HG03025 (cell line): ENCODE results near the gene TMSB10.

Experiments used
- ATAC-seq: cut with Tn5 transposase; IDR thresholded peaks from one replicate; pipeline ENCODE4 v1.9.1; 2021; ENCODE audit warnings: mild to moderate bottlenecking, moderate library complexity; ENCODE audit not compliant: unreplicated experiment, low FRiP score

The TMSB10 gene

DNA sequence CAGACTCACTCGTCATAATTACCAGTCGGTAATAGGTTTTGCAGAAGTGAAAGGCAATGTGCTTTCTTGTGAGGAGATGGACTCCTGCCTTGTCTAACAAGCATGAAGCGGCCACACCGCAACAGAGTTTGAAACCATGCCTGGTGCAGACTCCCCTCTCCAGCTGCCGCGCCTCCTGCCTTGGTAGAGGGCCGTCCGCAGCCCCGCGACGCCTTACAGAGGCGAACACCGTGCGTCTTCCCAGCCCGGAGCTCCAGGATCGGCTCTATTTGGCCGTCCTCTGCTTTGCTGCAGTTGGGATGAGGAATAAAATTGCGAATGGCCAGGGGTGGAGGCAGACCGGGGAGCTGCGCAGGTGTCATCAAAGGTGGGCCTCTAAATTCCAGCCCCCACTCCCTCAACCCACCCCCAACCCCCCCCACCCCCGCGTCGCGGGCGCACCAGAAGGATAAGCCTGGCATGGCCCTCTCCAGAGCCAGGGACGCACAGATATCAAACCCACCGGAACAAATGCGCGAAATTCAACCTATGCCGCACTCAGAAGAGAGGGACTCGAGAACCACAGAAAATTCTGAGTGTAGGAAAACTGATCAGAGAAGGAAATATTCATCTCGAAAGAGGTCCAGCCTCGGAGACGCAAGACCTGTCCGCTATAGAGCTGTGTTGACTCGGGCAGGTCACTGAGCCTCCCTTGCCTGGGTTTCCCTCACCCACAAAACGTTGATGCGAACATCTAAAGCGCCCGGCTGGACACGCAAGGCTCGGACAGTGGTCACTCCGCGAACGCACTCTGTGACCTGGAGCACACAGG is 25.7 kb upstream of the TMSB10 start:
- ATAC-seq, result peak; percentile 48

DNA sequence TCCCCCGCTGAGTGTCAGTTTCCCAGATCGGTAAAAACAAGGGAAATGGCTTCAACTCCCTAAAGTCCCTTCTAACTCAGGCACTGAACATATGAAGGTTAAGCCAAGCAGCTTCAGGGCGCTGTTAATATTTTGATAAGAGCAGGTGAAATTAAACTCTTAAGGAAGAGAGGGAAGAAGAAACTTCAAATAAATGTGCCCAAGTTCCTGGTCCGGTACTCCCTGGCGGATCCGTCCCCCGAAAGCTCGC is 25.1 kb upstream of the TMSB10 start:
- ATAC-seq, result no peak

DNA sequence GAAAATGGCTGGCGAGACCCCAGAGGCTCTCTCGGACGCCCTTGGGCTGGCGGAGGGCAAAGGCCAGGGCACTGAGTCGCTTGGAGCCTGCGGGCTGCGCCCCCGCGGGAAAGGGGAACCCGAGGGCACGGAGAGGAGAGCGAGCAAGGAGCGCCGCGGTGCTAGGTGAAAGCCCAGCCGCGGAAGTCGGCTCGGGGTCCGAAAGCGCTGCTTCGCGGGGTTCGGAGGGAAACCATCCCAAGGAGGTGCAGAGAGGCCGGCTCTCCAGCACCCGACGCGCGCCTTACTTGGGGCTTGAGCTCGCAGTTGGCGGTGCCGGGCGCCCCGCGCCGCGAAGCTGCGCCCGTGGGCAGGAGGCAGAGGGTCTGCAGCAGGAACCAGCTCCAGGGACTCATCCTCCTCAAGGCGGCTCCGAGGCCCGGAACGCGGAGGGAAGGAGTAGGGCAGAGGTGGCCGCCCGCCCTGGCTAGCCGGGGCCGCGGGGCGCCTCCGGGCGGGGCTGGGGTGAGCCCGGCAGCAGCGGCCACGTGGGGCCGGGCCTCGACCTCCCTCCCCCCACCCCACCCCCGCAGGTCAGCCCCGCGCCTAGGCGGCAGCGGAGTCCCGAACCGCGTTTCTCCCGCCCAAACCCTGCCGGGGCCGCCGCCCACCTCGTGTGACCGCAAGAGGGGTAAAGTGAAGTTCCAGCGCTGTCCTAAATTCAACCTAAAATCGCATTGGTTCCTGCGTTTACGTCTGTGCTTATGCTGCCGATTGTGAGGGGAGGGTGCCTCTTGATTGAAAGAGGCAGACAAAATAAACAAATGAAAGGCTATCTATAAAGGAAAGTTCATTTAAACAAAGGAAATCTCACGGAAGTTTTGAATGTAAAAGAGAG is 24.6 kb upstream of the TMSB10 start, which contains the start of gene TRABD2A:
Gene TRABD2A, minus strand, starts transcription at position 440 of the 877 bp plus-strand sequence. Its CDS starts 45 bp downstream, at position 395.
- no peak for ATAC-seq

DNA sequence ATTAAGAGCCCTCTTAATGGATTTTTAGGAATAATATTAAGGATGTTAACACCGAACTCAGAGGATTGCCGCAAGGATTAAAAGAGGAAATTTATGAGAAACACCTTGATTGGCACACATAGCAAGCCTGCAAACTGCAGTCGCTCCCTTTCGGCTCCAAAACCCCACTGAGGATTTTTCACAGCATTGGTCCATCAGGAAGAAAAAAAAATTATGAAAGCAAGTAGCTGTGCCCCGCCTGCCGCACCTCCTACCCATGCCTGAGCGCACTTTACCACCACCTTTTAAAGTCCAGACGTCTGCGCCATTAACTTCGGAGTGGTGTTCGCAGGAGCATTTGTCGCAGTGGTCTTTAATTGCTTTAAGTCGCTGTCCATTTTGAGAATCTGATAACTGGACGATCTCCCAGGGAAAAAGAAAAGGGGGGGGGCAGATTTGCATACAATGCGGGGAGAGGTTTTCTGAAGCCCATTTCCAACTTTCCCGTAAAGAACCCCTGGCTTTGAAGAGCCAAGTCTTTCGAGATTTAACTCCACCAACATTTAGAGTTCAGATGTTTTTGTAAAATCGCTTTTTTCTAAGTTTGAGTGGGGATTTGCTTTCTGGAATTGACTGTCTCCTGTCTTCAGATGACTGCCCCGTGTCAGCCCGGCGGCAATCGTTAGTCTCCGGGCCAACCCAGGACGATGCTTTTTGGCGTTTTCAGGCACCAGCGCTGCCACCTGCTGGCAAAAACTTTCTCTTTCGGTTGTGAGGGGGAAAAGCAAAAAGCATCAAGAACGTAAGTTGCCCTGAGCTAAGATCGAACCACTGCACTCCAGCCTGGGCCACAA is 23.7 kb upstream of the TMSB10 start:
- ATAC-seq, result no peak

DNA sequence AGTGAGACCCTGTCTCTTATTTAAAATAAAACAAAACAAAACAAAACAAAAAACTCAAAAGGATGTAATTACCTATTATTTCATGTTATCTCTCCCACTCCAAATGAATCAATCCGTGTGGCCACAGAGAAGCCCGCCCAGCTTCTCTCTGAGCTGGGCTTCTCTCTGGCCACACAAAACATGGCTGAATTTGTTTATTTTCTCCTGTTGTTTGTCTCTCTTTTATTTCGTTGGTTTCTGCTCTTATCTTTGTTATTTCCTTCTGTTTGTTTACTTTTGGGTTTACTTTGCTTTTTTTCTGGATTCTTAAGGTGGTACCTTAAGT is 23.1 kb upstream of the TMSB10 start:
- no peak for ATAC-seq

DNA sequence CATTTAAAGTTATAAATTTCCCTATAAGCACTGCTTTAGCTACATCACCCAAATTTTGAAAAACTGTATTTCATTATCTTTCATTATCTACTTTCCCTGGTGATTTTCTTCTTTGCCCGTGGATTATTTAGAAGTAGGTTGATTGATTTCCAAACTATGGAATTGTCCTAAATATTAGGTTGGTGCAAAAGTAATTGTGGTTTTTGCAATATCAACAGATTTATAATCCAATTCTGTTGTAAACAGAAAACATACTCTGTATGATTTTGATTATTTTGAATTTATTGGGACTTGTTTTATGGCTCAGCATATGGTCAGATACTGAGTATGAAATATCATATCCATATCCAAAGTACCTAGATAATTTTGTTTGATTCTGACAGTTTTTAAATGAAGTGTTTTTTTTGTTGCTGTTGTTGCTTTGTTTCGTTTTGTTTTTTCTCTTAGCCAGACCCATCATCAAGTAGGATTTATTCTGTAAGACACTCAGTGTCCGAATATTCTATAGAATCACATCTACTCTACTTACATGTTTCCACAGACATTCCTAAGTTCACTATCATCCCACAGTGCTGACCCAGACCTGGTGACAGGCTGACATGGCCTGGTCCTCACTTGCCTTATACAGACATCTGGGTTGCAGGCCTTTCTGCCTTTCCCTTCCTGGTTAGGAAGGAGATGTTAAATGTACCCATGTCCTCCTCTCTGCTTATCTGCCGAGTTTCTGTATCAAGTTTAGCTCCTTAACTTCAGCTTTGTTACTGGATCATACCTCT is 22.5 kb upstream of the TMSB10 start:
- no peak for ATAC-seq

DNA sequence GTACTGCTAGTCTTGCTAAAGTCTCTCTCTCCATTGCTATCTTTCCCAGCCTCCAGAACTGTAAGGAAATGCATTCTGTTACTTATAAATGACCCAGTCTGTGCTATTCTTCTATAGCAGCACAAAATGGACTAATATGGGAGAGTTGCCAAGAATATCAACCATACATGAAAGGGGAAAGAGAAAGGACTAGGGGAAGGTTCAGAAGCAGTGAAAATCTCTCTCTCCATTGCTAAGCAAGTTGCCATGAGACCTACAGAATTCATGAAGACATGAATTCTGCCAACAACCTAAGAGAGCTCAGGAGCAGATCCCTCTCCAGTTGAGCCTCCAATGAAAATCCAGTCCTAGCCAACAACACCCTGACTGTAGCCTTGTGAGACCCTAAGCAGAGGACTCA is 21.0 kb upstream of the TMSB10 start:
- ATAC-seq, result no peak

DNA sequence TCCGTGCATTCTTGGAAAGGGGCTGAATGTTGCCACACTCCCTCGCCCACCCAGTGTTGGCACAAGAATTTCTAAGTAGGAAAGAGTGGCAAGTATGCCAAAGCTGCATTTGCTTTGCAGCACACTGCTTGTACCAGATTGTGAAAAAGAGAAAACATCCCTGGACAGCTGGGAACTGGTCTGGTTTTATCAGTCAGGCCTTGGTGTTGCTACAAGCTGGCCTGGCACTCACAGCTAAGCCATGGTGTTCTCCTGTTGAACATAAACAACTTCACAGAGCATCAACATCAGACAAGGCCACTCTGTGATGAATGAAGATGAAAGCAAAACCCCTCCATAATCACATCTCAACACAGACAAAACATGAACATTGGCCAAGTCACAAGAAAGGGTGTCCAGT is 20.3 kb upstream of the TMSB10 start:
- ATAC-seq, result no peak

DNA sequence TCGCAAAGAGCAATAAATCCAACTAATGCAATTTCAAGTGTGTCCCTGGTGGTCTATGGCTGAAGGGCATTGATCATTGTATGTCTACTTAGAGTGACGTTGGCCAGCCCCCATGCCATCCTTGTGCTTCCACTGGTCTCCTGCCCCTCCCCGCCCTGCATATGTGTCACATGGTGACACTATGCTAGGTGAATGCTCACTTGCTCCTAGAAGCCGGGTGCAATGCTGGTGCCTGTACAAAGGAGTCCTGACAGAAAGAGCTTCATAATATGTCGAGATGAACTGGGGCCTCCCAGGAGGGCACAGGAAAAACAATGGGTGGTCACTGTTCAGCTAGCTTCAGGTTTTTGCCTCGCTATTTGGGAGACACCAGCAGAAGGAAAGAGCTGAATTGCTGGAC is 18.7 kb upstream of the TMSB10 start:
- ATAC-seq, result no peak

DNA sequence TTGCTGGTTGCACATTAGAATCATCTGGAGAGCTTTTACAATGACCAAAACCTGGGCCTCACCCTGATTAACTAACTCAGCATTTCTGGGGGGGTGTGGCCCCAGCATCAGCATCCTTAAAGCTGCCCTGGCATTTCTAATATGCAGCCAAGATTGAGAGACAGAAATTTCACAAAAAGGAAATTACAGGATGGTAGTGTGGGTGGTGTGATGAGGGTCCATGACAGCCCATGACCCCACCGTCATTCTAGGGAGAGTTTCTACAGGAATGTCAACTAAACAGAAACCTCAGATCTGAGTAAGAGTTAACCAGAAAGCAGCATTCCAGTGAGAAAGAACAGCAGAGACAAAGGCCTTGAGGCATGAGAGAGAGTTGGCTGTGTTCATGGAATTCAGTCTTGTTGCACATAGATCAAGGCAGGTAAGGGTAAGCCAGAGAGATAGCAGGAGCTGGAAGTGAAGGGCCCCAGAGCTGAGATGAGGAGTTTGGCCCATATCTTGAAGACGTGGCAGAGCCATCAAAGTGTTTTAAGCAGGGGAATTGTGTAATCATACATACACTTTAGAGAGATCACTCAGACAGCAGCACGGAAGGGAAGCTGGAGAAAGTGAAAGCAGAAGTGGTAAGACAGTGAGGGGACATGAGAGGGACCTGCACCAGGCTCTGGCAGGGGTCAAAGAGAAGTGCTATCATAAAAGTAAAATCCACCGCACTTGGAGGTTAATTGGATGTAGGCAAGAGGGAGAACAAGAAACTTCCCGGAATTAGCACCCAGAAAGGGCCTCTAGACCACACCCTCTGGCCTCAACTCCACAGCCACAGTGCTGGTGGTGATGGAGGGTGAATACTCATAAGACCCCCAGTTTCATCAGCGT is 16.8 kb upstream of the TMSB10 start:
- ATAC-seq, result peak; percentile 96

DNA sequence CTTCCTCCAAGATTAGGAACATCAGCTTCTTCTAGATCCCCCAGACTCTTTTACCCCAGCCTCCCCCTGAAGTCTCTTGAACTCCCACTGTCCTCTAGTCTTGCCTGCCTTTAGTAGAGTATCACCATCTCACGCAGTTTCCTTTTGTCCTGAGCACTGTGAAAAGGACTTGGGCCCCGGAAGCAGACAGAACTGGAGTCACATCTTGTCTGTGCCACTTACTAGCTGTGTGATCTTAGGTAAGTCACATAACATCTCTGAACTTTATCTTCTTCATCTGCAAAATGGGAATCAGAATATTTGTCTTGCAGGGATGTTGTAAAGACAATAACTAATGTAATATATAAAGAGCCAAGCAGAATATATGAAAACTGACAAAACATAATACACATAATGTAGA is 16.1 kb upstream of the TMSB10 start:
- ATAC-seq, result peak; percentile 10

DNA sequence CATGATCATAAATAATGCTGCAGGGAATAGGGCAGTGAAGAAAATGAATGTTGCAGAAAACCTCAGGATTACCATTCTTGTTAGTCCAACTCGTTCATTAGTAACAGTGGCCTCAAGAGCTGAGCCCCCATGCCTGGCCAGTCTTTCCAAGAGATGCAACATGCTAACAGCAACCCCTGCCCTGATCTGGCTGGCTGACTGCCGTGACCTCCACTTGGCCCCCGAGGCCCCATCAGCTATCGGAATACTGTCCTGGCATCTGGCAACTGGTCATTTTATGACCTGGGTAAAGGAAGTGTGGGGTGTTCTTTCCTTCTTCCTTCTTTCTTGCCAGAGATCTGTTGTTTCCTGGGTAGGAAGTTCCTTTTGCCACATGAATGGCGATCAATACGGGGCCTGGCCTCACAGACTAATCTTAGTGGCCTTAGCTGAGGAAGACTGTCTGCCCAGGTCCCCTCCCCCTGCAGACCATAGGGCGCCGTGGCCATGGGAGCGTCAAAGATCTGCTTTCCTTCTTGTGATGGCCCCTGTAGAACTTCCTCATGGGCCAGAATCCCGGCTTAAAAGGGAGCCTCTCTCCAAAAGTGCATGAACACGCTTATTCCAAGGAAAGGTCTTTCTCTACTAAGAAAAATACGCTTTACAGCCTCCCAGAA is 14.0 kb upstream of the TMSB10 start:
- ATAC-seq, result no peak

DNA sequence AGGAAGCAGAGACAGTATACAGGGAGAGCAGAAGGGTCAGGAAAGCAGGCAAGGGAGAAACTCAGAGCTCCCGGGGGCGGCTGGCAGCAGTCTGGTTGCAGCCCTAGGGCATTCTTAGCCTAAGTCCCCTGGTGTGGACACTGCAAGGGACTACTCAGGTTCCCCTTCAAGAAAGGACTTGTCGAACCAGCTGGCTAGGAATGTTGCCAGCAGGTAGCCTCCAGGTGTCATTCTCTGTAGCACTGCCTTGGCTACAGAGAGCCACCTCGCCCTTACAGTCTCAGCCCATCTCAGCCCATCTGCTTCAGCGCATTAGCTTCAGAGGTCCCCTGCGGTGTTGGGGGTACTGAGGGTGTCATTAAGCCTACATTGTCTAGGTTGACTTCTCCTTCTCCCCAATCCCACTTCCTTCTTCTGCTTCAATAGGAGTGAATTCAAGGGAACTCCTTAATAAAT is 11.3 kb upstream of the TMSB10 start:
- ATAC-seq, result no peak

DNA sequence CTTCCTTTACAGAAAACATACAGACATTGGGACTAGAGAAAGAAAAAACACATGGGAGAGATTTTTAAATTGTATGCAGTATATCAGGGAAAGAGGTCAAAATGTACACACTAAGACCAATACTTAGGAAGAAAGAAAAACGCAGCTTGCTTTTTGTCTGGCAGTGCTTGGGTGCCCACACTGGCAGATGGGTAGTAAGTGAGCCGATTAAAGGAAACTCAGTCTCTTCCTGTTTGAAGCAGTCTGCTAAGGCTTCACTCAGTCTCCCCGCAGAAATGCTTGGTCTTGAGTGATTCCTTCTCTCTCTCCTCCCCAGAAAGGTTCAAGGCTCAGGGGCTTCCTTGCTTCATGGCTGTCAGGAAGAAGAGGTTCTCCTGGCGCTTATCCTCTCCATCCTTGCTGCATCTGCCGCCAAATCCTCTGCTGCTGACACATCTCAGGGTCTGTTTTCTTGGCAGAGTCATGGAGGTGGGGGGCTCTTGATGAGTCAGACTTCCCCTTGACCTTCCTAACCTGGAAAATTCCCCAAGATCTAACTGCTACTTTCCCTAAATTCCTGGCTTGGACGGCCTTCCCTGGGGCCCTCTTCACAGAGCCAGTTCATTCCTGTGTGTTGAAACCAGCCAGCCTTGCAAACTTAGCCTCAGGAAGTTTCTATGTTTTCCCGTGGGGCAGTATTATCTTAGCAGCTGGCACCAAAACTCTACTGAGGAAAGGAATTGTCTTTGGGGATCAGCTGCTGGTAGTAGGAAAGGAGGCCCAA is 10.5 kb upstream of the TMSB10 start:
- ATAC-seq, result no peak

DNA sequence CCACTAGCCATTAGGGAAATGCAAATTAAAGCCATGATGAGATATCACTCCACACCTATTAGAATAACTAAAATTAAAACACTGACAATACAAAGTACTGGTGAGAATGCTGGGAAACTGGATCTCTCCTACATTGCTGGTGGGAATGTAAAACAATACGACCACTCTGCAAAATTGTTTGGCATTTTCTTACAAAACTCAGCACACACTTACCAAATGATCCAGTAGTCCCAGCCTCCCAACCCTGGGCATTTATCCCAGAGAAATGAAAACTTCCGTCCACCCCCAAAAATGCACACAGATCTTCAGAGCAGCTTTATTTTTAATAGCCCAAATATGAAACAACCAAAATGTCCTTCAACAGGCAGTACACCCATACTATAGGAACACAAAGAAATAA is 8.9 kb upstream of the TMSB10 start:
- ATAC-seq, result no peak

DNA sequence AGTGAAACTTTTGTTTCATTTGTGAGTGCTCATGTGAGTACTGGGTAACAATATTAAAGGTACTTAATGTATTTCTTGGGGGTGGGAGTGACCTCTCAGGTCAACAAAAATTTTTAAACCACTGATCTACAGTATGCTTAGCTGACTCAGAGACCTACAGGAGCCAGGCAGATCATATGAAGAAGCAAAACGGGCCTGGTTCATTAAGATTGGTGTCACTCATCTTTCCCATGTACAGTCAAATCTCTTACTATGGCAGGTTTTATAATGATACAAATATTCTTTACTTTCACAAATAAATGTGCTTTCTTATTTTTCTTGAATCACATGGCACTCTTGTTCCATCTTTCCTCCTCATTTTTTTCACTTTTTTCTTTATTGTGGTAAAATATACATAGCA is 7.7 kb upstream of the TMSB10 start:
- ATAC-seq, result no peak

DNA sequence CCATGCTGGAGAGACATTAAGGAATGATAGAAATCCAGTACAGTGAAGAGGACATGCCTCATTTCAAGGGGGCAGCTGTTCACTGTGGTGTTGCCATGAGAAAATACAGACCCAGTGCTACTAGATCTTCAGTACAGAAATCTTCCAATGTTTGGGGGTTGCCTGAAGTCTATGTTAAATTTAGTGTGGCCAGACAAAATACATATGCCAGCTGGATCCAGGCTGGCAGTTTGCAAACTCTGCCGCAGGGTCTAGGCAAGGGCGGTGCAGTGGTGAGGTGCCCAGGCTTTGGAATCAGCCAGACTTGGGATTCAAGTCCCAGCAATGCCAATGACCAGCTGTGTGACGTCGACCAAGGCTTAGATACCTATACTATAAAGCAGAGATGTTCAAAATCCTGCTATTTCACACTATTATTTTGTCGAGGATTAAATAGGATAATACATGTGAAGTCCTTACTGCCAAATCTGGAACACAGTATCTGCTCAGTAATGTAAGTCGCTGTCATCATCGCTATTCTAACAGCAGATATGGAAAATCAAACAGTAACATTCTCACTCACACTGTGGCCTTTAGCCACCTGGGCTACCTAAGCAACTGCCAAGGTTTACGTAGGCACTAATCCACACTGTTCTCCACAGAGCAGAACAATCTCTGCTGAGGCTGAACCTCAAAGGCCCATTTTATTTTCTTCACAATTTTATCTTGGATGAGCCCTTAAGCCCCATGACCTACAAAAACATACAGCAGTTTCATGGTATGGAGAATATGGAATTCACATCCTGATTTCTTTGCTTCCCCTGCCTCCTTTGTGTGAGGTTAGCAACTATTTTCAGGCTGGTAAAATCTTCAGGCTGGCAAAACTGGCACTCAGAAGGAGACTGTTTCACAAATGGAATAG is 5.9 kb upstream of the TMSB10 start:
- no peak for ATAC-seq
